H1 (cell line): ENCODE data around the gene ERCC1. TPM values are rescaled to one million over a fixed set of nuclear protein-coding genes. Genes with fewer than 3 reads are reported as not detected.

Experiments
- ASH2L ChIP-seq: fragments of 200-600, 300-600 bp; sonication (generic); IDR thresholded peaks from one replicate; pipeline ENCODE4 v1.7.1; 2017; ENCODE audit warnings: low read length
- BACH1 ChIP-seq: IDR thresholded peaks from 2 replicates; pipeline ENCODE4 v1.6.1; 2012; ENCODE audit warnings: low read length, improper control_type of control experiment
- BRCA1 ChIP-seq: IDR thresholded peaks from 2 replicates; pipeline ENCODE4 v1.6.1; 2012; ENCODE audit warnings: low read depth, low read length, improper control_type of control experiment
- CBX5 ChIP-seq: fragments of 300-800, 300-1000 bp; sonication (generic); IDR thresholded peaks from 2 replicates; pipeline ENCODE4 v1.7.1; 2016; ENCODE audit warnings: antibody characterized with exemption, low read length, low read depth
- CEBPB ChIP-seq: IDR thresholded peaks from 2 replicates; pipeline ENCODE4 v1.6.1; 2012; ENCODE audit warnings: low read depth, low read length
- CHD1 ChIP-seq: IDR thresholded peaks from 2 replicates; pipeline ENCODE4 v1.6.1; 2012; ENCODE audit warnings: low read depth, low read length, improper control_type of control experiment
- CHD2 ChIP-seq: IDR thresholded peaks from 2 replicates; pipeline ENCODE4 v1.6.1; 2012; ENCODE audit warnings: low read length, improper control_type of control experiment
- CREB1 ChIP-seq: IDR thresholded peaks from 2 replicates; pipeline ENCODE4 v1.6.1; 2012; ENCODE audit warnings: inconsistent platforms
- CTBP2 ChIP-seq: IDR thresholded peaks from 2 replicates; pipeline ENCODE4 v1.7.0; 2011; ENCODE audit warnings: borderline replicate concordance, mild to moderate bottlenecking, moderate library complexity, mixed read lengths, low read length; ENCODE audit not compliant: insufficient read depth, insufficient read length
- EP300 ChIP-seq, 2 experiments: IDR thresholded peaks; 1 replicate in 1 of 2; 2 replicates in 1 of 2; pipeline ENCODE4 v1.6.1; 2011 to 2012; ENCODE audit warnings: low read depth in 2 of 2, low read length in 2 of 2, mild to moderate bottlenecking in 2 of 2, borderline replicate concordance in 1 of 2, inconsistent platforms in 1 of 2, moderate library complexity in 1 of 2
- FOSL1 ChIP-seq: IDR thresholded peaks from 2 replicates; pipeline ENCODE4 v1.6.1; 2011; ENCODE audit warnings: mild to moderate bottlenecking, low read depth, low read length, moderate library complexity; ENCODE audit not compliant: insufficient read depth
- HDAC6 ChIP-seq: IDR thresholded peaks from one replicate; pipeline ENCODE4 v1.7.1; 2012; ENCODE audit warnings: low read depth, mild to moderate bottlenecking, inconsistent platforms, low read length, moderate library complexity
- JUND ChIP-seq: IDR thresholded peaks from 2 replicates; pipeline ENCODE4 v1.6.1; 2011; ENCODE audit warnings: mild to moderate bottlenecking, improper control_type of control experiment, low read length
- KDM1A ChIP-seq: fragments of 200-600, 300-600 bp; sonication (generic); IDR thresholded peaks from 2 replicates; pipeline ENCODE4 v1.7.1; 2016; ENCODE audit warnings: mild to moderate bottlenecking, low read length, borderline replicate concordance
- KDM4A ChIP-seq: IDR thresholded peaks from one replicate; pipeline ENCODE4 v1.7.1; 2012; ENCODE audit warnings: low read depth, mild to moderate bottlenecking, moderate library complexity, low read length, inconsistent platforms; ENCODE audit not compliant: severe bottlenecking
- KDM5A ChIP-seq: fragments of 200-600 bp; IDR thresholded peaks from 2 replicates; pipeline ENCODE4 v1.7.1; 2012; ENCODE audit warnings: mild to moderate bottlenecking, low read length, inconsistent platforms, mixed read lengths
- POLR2AphosphoS5 ChIP-seq: IDR thresholded peaks from 2 replicates; pipeline ENCODE4 v1.6.1; 2011; ENCODE audit warnings: low read depth, low read length
- POU5F1 ChIP-seq: IDR thresholded peaks from 2 replicates; pipeline ENCODE4 v1.6.1; 2011; ENCODE audit warnings: low read depth, mild to moderate bottlenecking, low read length, moderate library complexity
- RAD21 ChIP-seq, 2 experiments: IDR thresholded peaks in 1 of 2; conservative IDR thresholded peaks in 1 of 2; 2 replicates each; pipeline ENCODE4 v1.6.1; 2011; ENCODE audit warnings: low read depth in 2 of 2, low read length in 2 of 2, improper control_type of control experiment in 1 of 2, inconsistent platforms in 1 of 2, mild to moderate bottlenecking in 1 of 2, moderate library complexity in 1 of 2
- SIN3A ChIP-seq, 2 experiments: IDR thresholded peaks in 1 of 2; conservative IDR thresholded peaks in 1 of 2; 2 replicates each; pipeline ENCODE4 v1.6.1; 2011 to 2012; ENCODE audit warnings: low read length in 2 of 2, improper control_type of control experiment in 1 of 2, low read depth in 1 of 2, mild to moderate bottlenecking in 1 of 2
- SIRT6 ChIP-seq: IDR thresholded peaks from one replicate; pipeline ENCODE4 v1.7.1; 2012; ENCODE audit warnings: low read length, inconsistent platforms
- SIX5 ChIP-seq: IDR thresholded peaks from 2 replicates; pipeline ENCODE4 v1.6.1; 2011; ENCODE audit warnings: mild to moderate bottlenecking, low read depth, low read length
- SRF ChIP-seq: IDR thresholded peaks from 2 replicates; pipeline ENCODE4 v1.6.1; 2011; ENCODE audit warnings: mild to moderate bottlenecking, low read depth, low read length, moderate library complexity
- TBP ChIP-seq: IDR thresholded peaks from 2 replicates; pipeline ENCODE4 v1.6.1; 2011; ENCODE audit warnings: low read depth, low read length, improper control_type of control experiment
- ZNF274 ChIP-seq: IDR thresholded peaks from 2 replicates; pipeline ENCODE4 v1.7.0; 2012; ENCODE audit warnings: low read length, borderline replicate concordance; ENCODE audit errors: extremely low read depth
- polyA plus RNA-seq, 7 experiments: library from polyadenylated mRNA; depleted of rRNA in 3 of 7; stranded (reverse) in 5 of 7; unstranded in 2 of 7; fragments of >200 nt in 5 of 7; fragments of 200-250 nt in 2 of 7; gene quantifications; 1 replicate in 5 of 7; 2 replicates in 1 of 7; 4 replicates in 1 of 7; pipeline versions ENCODE4 v1.2.1 to v1.2.3, GENCODE V29; 2011 to 2013; ENCODE audit warnings: missing spikeins in 2 of 7, mixed read lengths in 2 of 7
- total RNA-seq: library from RNA; stranded (reverse); fragmentation: NEBNext Ultra II Directional; extraction: Animal tissue kit (Norgen Biotek cat#: 25700); gene quantifications from 2 replicates; pipeline ENCODE4 v1.2.1, GENCODE V29; 2021

Gene ERCC1
- total and polyA plus RNA-seq, 2 of the 8 experiments (the other 6 are each of a cell fraction or from before 2014, with no cell fraction given): 44.7 to 94.2 TPM

- TF ChIP-seq KDM1A: no peak
- TF ChIP-seq TBP: peak; percentile 53
- TF ChIP-seq BACH1: peak; percentile 75
- peak; percentile 68 for TF ChIP-seq ASH2L
- 0 out of 2 replicates have a peak, but pooled peaks have one; percentile 2 for TF ChIP-seq SRF
- peak; percentile 95 for TF ChIP-seq CREB1
- TF ChIP-seq CHD2: no peak; the same call in 1 of the 2 replicates
- TF ChIP-seq SIX5: no peak
- no peak for TF ChIP-seq SIRT6
- no peak for TF ChIP-seq CHD1
- TF ChIP-seq CEBPB: no peak
- no peak for TF ChIP-seq JUND
- TF ChIP-seq EP300 (IDR thresholded peaks at IDR 0.05; ENCODE audit: borderline replicate concordance in 1 of 2, low read depth in 2 of 2, low read length in 2 of 2): peak in 1 of 2 experiments; percentile 73; a peak in 1 of 3 replicates
- peak; percentile 40 for TF ChIP-seq KDM4A
- TF ChIP-seq HDAC6: no peak
- 0 out of 2 replicates have a peak, but pooled peaks have one; percentile 22 for TF ChIP-seq FOSL1
- no peak for TF ChIP-seq RAD21 (IDR thresholded peaks at IDR 0.05 in 1 of 2, conservative IDR thresholded peaks at IDR 0.05 in 1 of 2; ENCODE audit: low read depth in 2 of 2, low read length in 2 of 2)
- no peak for TF ChIP-seq CBX5
- no peak for TF ChIP-seq CTBP2
- no peak for TF ChIP-seq BRCA1
- peak; percentile 44 to 60; a peak in 1 of 4 replicates for TF ChIP-seq SIN3A (conservative IDR thresholded peaks at IDR 0.05 in 1 of 2, IDR thresholded peaks at IDR 0.05 in 1 of 2; ENCODE audit: low read depth in 1 of 2, low read length in 2 of 2)
- no peak for TF ChIP-seq POU5F1
- TF ChIP-seq ZNF274: no peak
- no peak for TF ChIP-seq KDM5A
- peak; percentile 65 for TF ChIP-seq POLR2AphosphoS5
- TF ChIP-seq, all 59 proteins: peak for 19
Observed at GRCh38 chr19:45469132-45469944, 45.6 kb upstream of the ERCC1 start (continued).
